OCI-LY1 (cell line): ENCODE data around the gene NPIPA1.
"Not testable (repeated sequence)": the region's sequence is repeated elsewhere in the genome, so short reads cannot be mapped to it uniquely, and the experiment has no call there.

Experiments
- H2AFZ ChIP-seq: fragments of 200-600 bp; sonication (generic), shearing (Covaris generic); 2 replicates; pipeline ENCODE4 v1.6.0; 2014; ENCODE audit warnings: antibody characterized with exemption, mild to moderate bottlenecking, low read length
- H3F3A ChIP-seq: fragments of 200-600 bp; sonication (generic), shearing (Covaris generic); 2 replicates; pipeline ENCODE4 v1.6.0; 2014; ENCODE audit warnings: mild to moderate bottlenecking, antibody characterized with exemption, low read length, moderate library complexity; ENCODE audit not compliant: insufficient read depth
- H3K27ac ChIP-seq: fragments of 200-600 bp; sonication (generic); 2 replicates; pipeline ENCODE4 v1.5.1; 2014; ENCODE audit warnings: low read length, mixed run types, mild to moderate bottlenecking, low read depth; ENCODE audit not compliant: poor library complexity, severe bottlenecking
- H3K27me3 ChIP-seq: fragments of 200-600 bp; sonication (generic); 2 replicates; pipeline ENCODE4 v1.6.0; 2014; ENCODE audit warnings: antibody characterized with exemption, mild to moderate bottlenecking, low read length, moderate library complexity; ENCODE audit not compliant: insufficient read depth
- H3K36me3 ChIP-seq: fragments of 200-600 bp; sonication (generic); 2 replicates; pipeline ENCODE4 v1.6.1; 2014; ENCODE audit warnings: mild to moderate bottlenecking, antibody characterized with exemption, low read length, moderate library complexity, mixed read lengths; ENCODE audit not compliant: insufficient read depth
- H3K4me1 ChIP-seq: fragments of 200-600 bp; sonication (generic); 2 replicates; pipeline ENCODE4 v1.5.1; 2014; ENCODE audit warnings: mild to moderate bottlenecking, low read length, moderate library complexity; ENCODE audit not compliant: insufficient read depth, severe bottlenecking
- H3K4me2 ChIP-seq: fragments of 200-600 bp; sonication (generic), shearing (Covaris generic); 2 replicates; pipeline ENCODE4 v1.6.1; 2014; ENCODE audit warnings: low read length
- H3K4me3 ChIP-seq: fragments of 200-600 bp; sonication (generic); 2 replicates; pipeline ENCODE4 v1.5.1; 2014; ENCODE audit warnings: low read length, low read depth, mild to moderate bottlenecking, mixed read lengths; ENCODE audit not compliant: poor library complexity, severe bottlenecking
- H3K79me2 ChIP-seq: fragments of 200-600 bp; shearing (Covaris generic); 2 replicates; pipeline ENCODE4 v1.6.1; 2016; ENCODE audit warnings: mixed run types, low read length, mixed read lengths; ENCODE audit not compliant: insufficient read depth
- H3K9ac ChIP-seq: fragments of 200-600 bp; sonication (generic), shearing (Covaris generic); 2 replicates; pipeline ENCODE4 v1.6.1; 2014; ENCODE audit warnings: mild to moderate bottlenecking, low read length, mixed read lengths
- H3K9me2 ChIP-seq: fragments of 200-600 bp; sonication (generic), shearing (Covaris generic); 2 replicates; pipeline ENCODE4 v1.6.1; 2014; ENCODE audit warnings: low read depth, mild to moderate bottlenecking, low read length, mixed read lengths
- H3K9me3 ChIP-seq: fragments of 200-600 bp; shearing (Covaris generic); 2 replicates; pipeline ENCODE4 v1.6.1; 2014; ENCODE audit warnings: low read length, mixed read lengths
- H4K20me1 ChIP-seq: fragments of 200-600 bp; sonication (generic), shearing (Covaris generic); 2 replicates; pipeline ENCODE4 v1.6.0; 2016; ENCODE audit warnings: mild to moderate bottlenecking, low read length; ENCODE audit not compliant: insufficient read depth
- EZH2 ChIP-seq: fragments of 200-600 bp; sonication (generic), shearing (Covaris generic); IDR thresholded peaks from 2 replicates; pipeline ENCODE4 v1.8.0; 2017; ENCODE audit warnings: borderline replicate concordance, mixed run types, mild to moderate bottlenecking, antibody characterized with exemption, low read length, moderate library complexity, mixed read lengths
- TF ChIP-seq, protein P1 (sequence below): fragments of 200-600 bp; sonication (generic), shearing (Covaris generic); IDR thresholded peaks from 2 replicates; pipeline ENCODE4 v1.5.1; 2017; ENCODE audit warnings: mild to moderate bottlenecking, antibody characterized with exemption, low read length, moderate library complexity, mixed read lengths

Gene NPIPA1

DNA sequence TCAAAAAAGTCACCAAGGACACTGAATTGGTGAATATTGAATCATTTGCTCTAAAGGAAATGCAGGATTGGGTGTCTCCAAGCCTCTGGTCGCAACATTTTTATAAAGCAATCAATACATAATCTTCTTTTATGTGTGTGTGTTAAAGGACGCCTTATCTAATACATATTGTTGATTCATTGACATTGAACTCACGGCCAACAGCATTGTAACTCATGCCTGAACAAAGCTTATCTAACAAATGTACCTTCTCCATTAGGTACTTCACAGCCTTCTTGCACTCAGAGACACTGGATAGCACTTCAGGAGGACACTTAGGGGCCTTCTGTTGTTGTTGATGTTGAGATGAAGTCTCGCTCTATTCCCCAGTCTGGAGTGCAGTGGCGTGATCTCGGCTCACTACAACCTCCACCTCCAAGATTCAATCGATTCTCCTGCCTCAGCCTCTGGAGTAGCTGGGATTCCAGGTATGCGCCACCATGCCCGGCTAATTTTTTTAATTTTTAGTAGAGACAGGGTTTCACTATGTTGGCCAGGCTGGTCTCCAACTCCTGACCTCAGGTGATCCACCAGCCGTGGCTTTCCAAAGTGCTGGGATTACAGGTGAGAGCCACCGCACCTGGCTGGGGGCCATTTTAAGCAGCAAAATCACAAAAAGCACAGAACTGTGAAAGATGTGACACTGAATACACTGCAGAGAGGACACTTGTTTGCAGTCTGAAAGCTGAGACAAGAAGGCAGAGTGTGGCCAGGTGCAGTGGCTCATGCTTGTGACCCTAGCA, 24.4 kb downstream of the NPIPA1 start:
- Histone ChIP-seq H4K20me1 (no peaks in the 10 kb centered on the region), H3K9ac (no peak overlapping the region), H3K9me3 (no peaks in the 10 kb centered on the region), H3K27ac (no peak overlapping the region), H3F3A (no peaks in the 10 kb centered on the region), H3K4me3 (no peak overlapping the region), H3K27me3 (peaks cover 8% of the 10 kb centered on the region), H3K4me2 (no peak overlapping the region), H3K4me1 (no peaks in the 10 kb centered on the region), H3K36me3 (no peaks in the 10 kb centered on the region), H3K9me2 (no peaks in the 10 kb centered on the region), H3K79me2 (no peaks in the 10 kb centered on the region), H2AFZ (no peak overlapping the region)
- no peak for TF ChIP-seq EZH2
- TF ChIP-seq, protein P1, sequence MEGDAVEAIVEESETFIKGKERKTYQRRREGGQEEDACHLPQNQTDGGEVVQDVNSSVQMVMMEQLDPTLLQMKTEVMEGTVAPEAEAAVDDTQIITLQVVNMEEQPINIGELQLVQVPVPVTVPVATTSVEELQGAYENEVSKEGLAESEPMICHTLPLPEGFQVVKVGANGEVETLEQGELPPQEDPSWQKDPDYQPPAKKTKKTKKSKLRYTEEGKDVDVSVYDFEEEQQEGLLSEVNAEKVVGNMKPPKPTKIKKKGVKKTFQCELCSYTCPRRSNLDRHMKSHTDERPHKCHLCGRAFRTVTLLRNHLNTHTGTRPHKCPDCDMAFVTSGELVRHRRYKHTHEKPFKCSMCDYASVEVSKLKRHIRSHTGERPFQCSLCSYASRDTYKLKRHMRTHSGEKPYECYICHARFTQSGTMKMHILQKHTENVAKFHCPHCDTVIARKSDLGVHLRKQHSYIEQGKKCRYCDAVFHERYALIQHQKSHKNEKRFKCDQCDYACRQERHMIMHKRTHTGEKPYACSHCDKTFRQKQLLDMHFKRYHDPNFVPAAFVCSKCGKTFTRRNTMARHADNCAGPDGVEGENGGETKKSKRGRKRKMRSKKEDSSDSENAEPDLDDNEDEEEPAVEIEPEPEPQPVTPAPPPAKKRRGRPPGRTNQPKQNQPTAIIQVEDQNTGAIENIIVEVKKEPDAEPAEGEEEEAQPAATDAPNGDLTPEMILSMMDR: no peak

DNA sequence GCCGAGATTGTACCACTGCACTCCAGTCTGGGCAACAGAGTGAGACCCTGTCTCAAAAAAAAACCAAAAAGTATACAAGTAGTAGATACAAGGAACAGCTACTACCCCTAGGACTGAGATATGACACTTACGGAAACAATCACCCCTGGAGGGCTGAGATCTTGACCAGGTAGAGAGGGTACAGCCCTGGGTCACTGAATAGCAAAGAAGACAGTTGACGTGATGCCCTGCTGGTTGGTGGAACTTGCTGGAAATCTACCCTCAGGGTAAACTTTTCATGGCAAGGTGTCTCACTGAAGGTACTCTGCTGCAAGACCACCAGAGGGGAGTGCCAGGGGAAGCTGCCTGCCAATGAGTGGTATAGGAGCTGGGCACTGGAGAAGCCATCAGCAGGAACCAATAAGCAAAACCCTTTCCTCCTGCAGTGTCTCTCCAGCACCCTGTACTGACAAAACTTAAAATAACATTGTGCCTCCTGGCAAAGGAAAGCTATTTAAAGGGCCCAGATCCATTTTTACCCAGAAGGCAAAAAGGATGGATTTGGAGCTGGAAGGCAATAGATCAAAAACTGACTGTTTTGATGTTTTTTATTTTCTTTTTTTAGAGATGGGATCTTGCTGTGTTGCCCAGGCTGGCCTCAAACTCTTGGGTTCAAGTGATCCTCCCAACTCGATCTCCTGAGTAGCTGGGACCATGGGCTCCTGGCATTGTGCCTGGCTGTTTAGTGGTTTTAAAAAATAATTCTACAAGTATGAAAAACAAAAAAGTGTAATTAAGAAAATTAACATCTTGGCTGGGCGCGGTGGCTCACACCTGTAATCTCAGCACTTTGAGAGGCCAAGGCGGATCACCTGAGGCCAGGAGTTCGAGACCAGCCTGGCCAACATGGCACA, 26.3 kb downstream of the NPIPA1 start:
- Histone ChIP-seq H3K9me2 (no peaks in the 10 kb centered on the region), H3K4me1 (no peaks in the 10 kb centered on the region), H3K36me3 (no peaks in the 10 kb centered on the region), H3K9me3 (no peaks in the 10 kb centered on the region), H2AFZ (no peak overlapping the region), H3K4me3 (no peak overlapping the region), H3F3A (no peaks in the 10 kb centered on the region), H3K27ac (no peak overlapping the region), H3K27me3 (peaks cover 8% of the 10 kb centered on the region), H3K9ac (no peak overlapping the region), H3K4me2 (no peak overlapping the region), H3K79me2 (no peaks in the 10 kb centered on the region), H4K20me1 (no peaks in the 10 kb centered on the region)
- TF ChIP-seq EZH2: no peak
- TF ChIP-seq, protein P1: no peak

DNA sequence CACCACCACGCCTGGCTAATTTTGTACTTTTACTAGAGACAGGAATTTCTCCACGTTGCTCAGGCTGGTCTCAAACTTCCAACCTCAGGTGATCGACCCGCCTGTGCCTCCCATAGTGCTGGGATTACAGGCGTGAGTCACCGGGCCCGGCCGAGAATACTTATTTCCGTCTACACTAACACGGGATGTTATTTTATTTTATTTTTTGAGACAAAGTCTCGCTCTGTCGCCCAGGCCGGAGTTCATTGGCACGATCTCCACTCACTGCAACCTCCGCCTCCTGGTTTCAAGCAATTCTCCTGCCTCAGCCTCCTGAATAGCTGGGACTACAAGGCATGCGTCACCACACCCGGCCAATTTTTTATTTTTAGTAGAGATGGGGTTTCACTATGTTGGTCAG, 28.1 kb downstream of the NPIPA1 start:
- Histone ChIP-seq H3K9ac (no peak overlapping the region), H2AFZ (no peak overlapping the region), H3K4me2 (no peak overlapping the region), H3K36me3 (no peaks in the 10 kb centered on the region), H3K4me1 (no peaks in the 10 kb centered on the region), H3K27ac (no peak overlapping the region), H4K20me1 (no peaks in the 10 kb centered on the region), H3K79me2 (no peaks in the 10 kb centered on the region), H3K9me3 (no peaks in the 10 kb centered on the region), H3K27me3 (peaks cover 8% of the 10 kb centered on the region), H3F3A (no peaks in the 10 kb centered on the region), H3K4me3 (no peak overlapping the region), H3K9me2 (no peaks in the 10 kb centered on the region)
- no peak for TF ChIP-seq EZH2

DNA sequence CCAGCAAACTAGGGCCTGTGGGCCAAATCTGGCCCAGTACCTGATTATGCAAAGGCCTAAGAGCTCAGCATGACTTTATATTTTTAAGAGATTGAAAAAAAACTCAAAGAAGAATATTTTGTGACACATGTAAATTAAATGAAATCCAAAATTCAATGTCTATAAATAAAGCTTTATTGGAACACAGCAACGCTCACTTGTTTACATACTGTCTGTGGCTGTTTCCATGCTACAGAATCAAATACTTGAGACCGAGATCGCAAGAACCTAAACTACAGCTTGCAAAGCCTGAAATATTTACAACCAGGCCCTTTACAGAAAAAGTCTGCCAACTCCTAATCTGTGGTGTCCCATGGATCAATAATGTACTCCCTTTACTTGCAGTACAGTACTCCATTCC, 32.6 kb downstream of the NPIPA1 start:
- not testable (repeated sequence) for H4K20me1 ChIP-seq, H3K9me3 ChIP-seq, H2AFZ ChIP-seq

DNA sequence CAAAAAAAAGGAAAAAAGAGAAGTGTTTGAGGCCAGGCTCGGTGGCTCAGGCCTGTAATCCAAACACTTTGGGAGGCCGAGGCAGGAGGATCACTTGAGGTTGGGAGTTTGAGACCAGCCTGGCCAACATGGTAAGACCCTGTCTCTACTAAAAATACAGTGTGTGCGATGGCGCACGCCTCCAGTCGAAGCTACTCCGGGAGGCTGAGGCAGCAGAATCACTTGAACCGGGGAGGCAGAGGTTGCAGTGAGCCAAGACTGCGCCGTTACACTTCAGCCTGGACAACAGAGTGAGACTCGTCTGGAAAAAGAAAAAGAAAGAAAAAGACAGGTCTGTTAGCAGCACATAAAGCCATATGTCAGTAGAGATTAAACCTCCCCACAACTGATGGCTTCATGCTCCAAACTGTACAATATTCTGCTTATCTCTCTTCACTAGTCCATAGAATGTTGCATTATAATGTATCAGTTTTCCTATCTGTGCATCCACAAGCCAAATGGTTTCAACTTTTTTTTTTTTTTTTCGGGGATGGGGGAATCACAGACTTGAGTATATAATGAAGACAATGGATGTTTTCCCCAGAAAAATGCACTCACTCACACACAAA, 34.5 kb downstream of the NPIPA1 start:
- H4K20me1 ChIP-seq, H2AFZ ChIP-seq, H3K9me3 ChIP-seq, H3K4me3 ChIP-seq, H3K36me3 ChIP-seq, H3K27me3 ChIP-seq, H3K79me2 ChIP-seq, H3K4me2 ChIP-seq, H3K27ac ChIP-seq, H3K9me2 ChIP-seq, H3F3A ChIP-seq, H3K9ac ChIP-seq: not testable (repeated sequence)
- peaks cover 11% of the 10 kb centered on the region for H3K4me1 ChIP-seq

More for the DNA sequence above, 32.6 kb downstream of the NPIPA1 start:
- H3K4me3 ChIP-seq, H3K4me2 ChIP-seq, H3K27me3 ChIP-seq, H3K27ac ChIP-seq, H3K36me3 ChIP-seq, H3K9me2 ChIP-seq, H3F3A ChIP-seq, H3K4me1 ChIP-seq, H3K79me2 ChIP-seq, H3K9ac ChIP-seq: not testable (repeated sequence)
